ENCODE measurements around the gene LENEP.

The LENEP gene

GRCh38 chr1:154999571-155000410 is 6.4 kb downstream of the LENEP start:
- DNase-seq (ENCODE audit: low read depth): peak; percentile 51

- DNase-seq (ENCODE audit: low read depth): no peak
These were observed 7.0 kb downstream of the LENEP start for GRCh38 chr1:155000411-155000725.

- DNase-seq (ENCODE audit: low read depth): peak; percentile 81
These were observed 7.5 kb downstream of the LENEP start for GRCh38 chr1:155000726-155001424.

- DNase-seq (ENCODE audit: low read depth): no peak
These were observed 8.0 kb downstream of the LENEP start for GRCh38 chr1:155001425-155001674.

- DNase-seq (ENCODE audit: low read depth): peak; percentile 98
These were observed 8.5 kb downstream of the LENEP start for GRCh38 chr1:155001675-155002463.

GRCh38 chr1:155002464-155003226 is 9.3 kb downstream of the LENEP start, which contains the start of gene ZBTB7B:
Gene ZBTB7B (plus strand): TSS chr1:155002802. CDS start chr1:155014661, 11,859 bp downstream.
- DNase-seq (ENCODE audit: low read depth): peak; percentile 25

GRCh38 chr1:155003227-155003765 is 9.9 kb downstream of the LENEP start:
- no peak for DNase-seq (ENCODE audit: low read depth)

- no peak for DNase-seq (ENCODE audit: low read depth)
These were observed 10.5 kb downstream of the LENEP start for GRCh38 chr1:155003766-155004351.

GRCh38 chr1:155004352-155005075 is 11.1 kb downstream of the LENEP start:
- DNase-seq (ENCODE audit: low read depth): no peak

GRCh38 chr1:155005076-155006011 is 12.0 kb downstream of the LENEP start:
- no peak for DNase-seq (ENCODE audit: low read depth)

- DNase-seq (ENCODE audit: low read depth): no peak
These were observed 13.3 kb downstream of the LENEP start for GRCh38 chr1:155006601-155007101.

GRCh38 chr1:155007251-155007828 is 14.0 kb downstream of the LENEP start:
- DNase-seq (ENCODE audit: low read depth): no peak

- DNase-seq (ENCODE audit: low read depth): no peak
These were observed 14.9 kb downstream of the LENEP start for GRCh38 chr1:155008015-155008941.

- DNase-seq (ENCODE audit: low read depth): no peak
These were observed 15.9 kb downstream of the LENEP start for GRCh38 chr1:155009221-155009711.

- DNase-seq (ENCODE audit: low read depth): no peak
These were observed 16.4 kb downstream of the LENEP start for GRCh38 chr1:155009742-155010141.

- DNase-seq (ENCODE audit: low read depth): no peak
These were observed 17.0 kb downstream of the LENEP start for GRCh38 chr1:155010211-155010918.

GRCh38 chr1:155011004-155011416 is 17.6 kb downstream of the LENEP start:
- no peak for DNase-seq (ENCODE audit: low read depth)
